Activated naive CD8-positive, alpha-beta T cell treated with anti-CD3 and anti-CD28 coated beads, Interleukin-2, amount 50 U/mL, for 24 hours (primary cell): ENCODE measurements around the gene SAG.
A peak's percentile ranks its signal among the peaks of the same experiment; 100 is the strongest.
"Not testable (repeated sequence)": the region's sequence is repeated elsewhere in the genome, so short reads cannot be mapped to it uniquely, and the experiment has no call there.

ENCODE experiments used
- ATAC-seq: fragments of 150-1000 bp; cut with Tn5 transposase; one replicate; pipeline ENCODE4 v1.10.0; 2021
- DNase-seq: peaks from one replicate; pipeline ENCODE4 v3.0.0; 2021
- H3K27ac Mint-ChIP-seq: one replicate; pipeline ENCODE4 v1.8.0; 2021; ENCODE audit warnings: mild to moderate bottlenecking, mixed read lengths
- H3K27me3 Mint-ChIP-seq: one replicate; pipeline ENCODE4 v1.8.0; 2021; ENCODE audit warnings: mixed read lengths
- H3K36me3 Mint-ChIP-seq: one replicate; pipeline ENCODE4 v1.8.0; 2021; ENCODE audit warnings: low read depth, mixed read lengths
- H3K4me1 Mint-ChIP-seq: one replicate; pipeline ENCODE4 v1.8.0; 2021; ENCODE audit warnings: mixed read lengths
- H3K4me3 Mint-ChIP-seq: one replicate; pipeline ENCODE4 v1.8.0; 2021; ENCODE audit warnings: mild to moderate bottlenecking, moderate library complexity, mixed read lengths
- H3K9me3 Mint-ChIP-seq: one replicate; pipeline ENCODE4 v1.8.0; 2021; ENCODE audit warnings: mixed read lengths

Gene SAG

DNA sequence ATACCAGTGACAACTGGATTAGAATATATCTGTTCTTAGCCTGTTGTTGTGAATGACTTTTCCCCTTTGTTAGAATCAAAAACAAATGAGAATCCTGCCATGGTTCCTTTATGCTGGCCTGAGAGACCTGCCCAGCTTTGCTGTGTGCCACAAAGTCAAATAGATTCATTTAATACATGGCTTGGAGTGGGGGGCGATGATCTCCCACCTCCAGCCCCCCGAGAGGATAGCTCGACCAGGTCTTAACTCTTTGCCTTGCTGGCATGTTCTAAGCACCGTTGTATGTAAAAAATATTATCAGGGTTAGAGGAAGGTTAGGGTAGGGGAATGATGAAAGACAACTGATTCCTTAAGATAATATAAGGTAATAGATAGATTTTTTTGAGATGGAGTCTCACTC, 24.5 kb downstream of the SAG start:
- peaks cover 38% of the 10 kb centered on the region for H3K4me1 Mint-ChIP-seq
- no peak overlapping the region for H3K4me3 Mint-ChIP-seq
- no peak for DNase-seq

GRCh38 chr2:233334915-233335314, 27.3 kb downstream of the SAG start:
- no peak overlapping the region for H3K27ac Mint-ChIP-seq
- no peaks in the 10 kb centered on the region for H3K9me3 Mint-ChIP-seq
- no peak overlapping the region for H3K4me3 Mint-ChIP-seq
- DNase-seq (no peak), ATAC-seq (no peak)
- H3K27me3 Mint-ChIP-seq: no peaks in the 10 kb centered on the region
- H3K36me3 Mint-ChIP-seq: no peaks in the 10 kb centered on the region
- H3K4me1 Mint-ChIP-seq: peaks cover 50% of the 10 kb centered on the region

More for the DNA sequence above, 24.5 kb downstream of the SAG start:
- Mint-ChIP-seq H3K9me3 (no peaks in the 10 kb centered on the region), H3K27me3 (no peaks in the 10 kb centered on the region), H3K27ac (peak overlapping the region; percentile 89), H3K36me3 (no peaks in the 10 kb centered on the region)
- no peak for ATAC-seq

DNA sequence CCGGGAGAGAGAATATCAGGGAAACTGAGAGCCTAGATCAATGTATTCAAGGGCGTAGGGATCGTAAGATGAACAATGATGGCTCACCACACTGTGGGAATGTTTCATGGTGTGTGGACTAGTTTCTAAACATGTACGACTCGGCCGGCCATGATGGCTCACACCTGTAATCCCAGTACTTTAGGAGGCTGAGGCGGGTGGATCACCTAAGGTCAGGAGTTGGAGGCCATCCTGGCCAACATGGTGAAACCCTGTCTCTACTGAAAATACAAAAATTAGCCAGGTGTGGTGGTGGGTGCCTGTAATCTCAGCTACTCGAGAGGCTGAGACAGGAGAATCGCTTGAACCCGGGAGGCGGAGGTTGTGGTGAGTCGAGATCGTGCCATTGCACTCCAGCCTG, 28.5 kb downstream of the SAG start:
- not testable (repeated sequence) for H3K27ac Mint-ChIP-seq, H3K4me3 Mint-ChIP-seq, H3K9me3 Mint-ChIP-seq, H3K36me3 Mint-ChIP-seq, H3K27me3 Mint-ChIP-seq, ATAC-seq, DNase-seq
- H3K4me1 Mint-ChIP-seq: peaks cover 46% of the 10 kb centered on the region

GRCh38 chr2:233336541-233336940, 28.9 kb downstream of the SAG start:
- no peaks in the 10 kb centered on the region for H3K36me3 Mint-ChIP-seq
- ATAC-seq (no peak), DNase-seq (no peak)
- no peaks in the 10 kb centered on the region for H3K27me3 Mint-ChIP-seq
- no peak overlapping the region for H3K27ac Mint-ChIP-seq
- H3K9me3 Mint-ChIP-seq: no peaks in the 10 kb centered on the region
- H3K4me3 Mint-ChIP-seq: no peak overlapping the region
- peaks cover 41% of the 10 kb centered on the region for H3K4me1 Mint-ChIP-seq

- DNase-seq (no peak), ATAC-seq (no peak)
- H3K4me1 Mint-ChIP-seq: peaks cover 32% of the 10 kb centered on the region
- H3K36me3 Mint-ChIP-seq: no peaks in the 10 kb centered on the region
- H3K27me3 Mint-ChIP-seq: no peaks in the 10 kb centered on the region
- no peaks in the 10 kb centered on the region for H3K9me3 Mint-ChIP-seq
- no peak overlapping the region for H3K27ac Mint-ChIP-seq
- H3K4me3 Mint-ChIP-seq: no peak overlapping the region
These were observed 30.4 kb downstream of the SAG start for GRCh38 chr2:233338046-233338445.

GRCh38 chr2:233338812-233339368, 31.3 kb downstream of the SAG start:
- peaks cover 26% of the 10 kb centered on the region for H3K4me1 Mint-ChIP-seq
- DNase-seq (no peak), ATAC-seq (no peak)
- H3K27ac Mint-ChIP-seq: no peak overlapping the region
- H3K4me3 Mint-ChIP-seq: no peak overlapping the region
- H3K9me3 Mint-ChIP-seq: no peaks in the 10 kb centered on the region
- no peaks in the 10 kb centered on the region for H3K36me3 Mint-ChIP-seq
- H3K27me3 Mint-ChIP-seq: no peaks in the 10 kb centered on the region

DNA sequence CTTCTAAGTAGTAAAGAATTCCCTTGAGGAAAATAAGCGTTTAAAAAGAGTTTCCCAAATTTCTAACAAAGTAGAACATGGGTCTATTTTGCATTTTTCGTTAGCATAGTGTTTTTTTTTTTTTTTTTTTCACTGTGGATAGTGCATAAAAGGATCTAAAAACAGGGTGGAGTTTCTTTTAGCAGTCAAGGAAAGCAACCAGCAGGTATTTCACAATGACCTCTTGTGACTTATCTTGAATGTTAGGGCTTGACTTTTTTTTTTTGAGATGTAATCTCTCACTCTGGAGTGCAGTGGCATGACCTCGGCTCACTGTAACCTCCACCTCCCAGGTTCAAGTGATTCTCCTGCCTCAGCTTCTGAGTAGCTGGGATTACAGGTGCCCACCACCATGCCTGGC, 31.8 kb downstream of the SAG start:
- no peaks in the 10 kb centered on the region for H3K27me3 Mint-ChIP-seq
- no peak overlapping the region for H3K27ac Mint-ChIP-seq
- ATAC-seq (no peak), DNase-seq (no peak)
- H3K4me1 Mint-ChIP-seq: peaks cover 23% of the 10 kb centered on the region
- no peaks in the 10 kb centered on the region for H3K36me3 Mint-ChIP-seq
- no peaks in the 10 kb centered on the region for H3K9me3 Mint-ChIP-seq
- H3K4me3 Mint-ChIP-seq: no peak overlapping the region

DNA sequence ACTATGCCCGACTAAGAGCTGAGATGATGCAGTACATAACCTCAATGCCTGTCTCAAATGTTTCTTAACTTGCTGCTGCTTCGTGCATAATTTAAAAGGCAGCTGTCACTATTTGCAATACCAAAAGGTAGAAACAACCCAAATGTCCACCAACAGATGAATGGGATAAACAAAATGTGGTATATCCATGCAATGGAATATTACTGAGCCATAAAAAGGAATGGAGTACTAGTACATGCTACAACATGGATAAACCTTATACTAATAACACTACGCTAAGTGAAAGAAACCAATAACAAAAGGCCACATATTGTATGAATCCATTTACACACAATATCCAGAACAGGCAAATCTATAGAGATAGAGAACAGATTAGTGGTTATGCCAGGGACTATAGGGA, 33.7 kb downstream of the SAG start:
- Mint-ChIP-seq H3K4me1 (peaks cover 13% of the 10 kb centered on the region), H3K27ac (no peak overlapping the region), H3K36me3 (no peaks in the 10 kb centered on the region), H3K4me3 (no peak overlapping the region), H3K27me3 (no peaks in the 10 kb centered on the region), H3K9me3 (no peaks in the 10 kb centered on the region)
- no peak for DNase-seq
- no peak for ATAC-seq

GRCh38 chr2:233342301-233342700, 34.7 kb downstream of the SAG start:
- Mint-ChIP-seq H3K27ac (no peak overlapping the region), H3K27me3 (no peaks in the 10 kb centered on the region), H3K4me1 (peaks cover 13% of the 10 kb centered on the region), H3K9me3 (no peaks in the 10 kb centered on the region), H3K4me3 (no peak overlapping the region), H3K36me3 (no peaks in the 10 kb centered on the region)
- no peak for DNase-seq
- ATAC-seq: no peak

DNA sequence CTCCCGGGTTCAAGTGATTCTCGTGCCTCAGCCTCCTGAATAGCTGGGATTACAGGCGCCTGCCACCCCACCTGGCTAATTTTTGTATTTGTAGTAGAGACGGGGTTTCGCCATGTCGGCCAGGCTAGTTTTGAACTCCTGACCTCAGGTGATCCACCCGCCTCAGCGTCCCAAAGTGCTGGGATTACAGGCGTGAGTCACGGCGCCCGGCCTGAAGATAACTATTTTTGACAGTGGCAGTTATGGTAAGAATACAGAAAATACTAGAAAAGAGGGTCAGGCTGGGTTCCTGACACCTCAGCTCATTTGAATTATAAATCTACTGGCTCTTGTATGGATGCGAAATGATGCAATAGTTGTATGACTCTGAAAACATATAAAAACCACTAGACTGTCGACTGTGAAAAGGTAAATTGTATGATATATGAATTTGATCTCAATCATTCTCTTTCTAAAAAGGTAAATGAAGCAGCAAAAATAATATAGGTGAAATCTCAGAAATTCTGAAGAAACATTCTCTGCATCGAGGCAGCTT, 35.6 kb downstream of the SAG start:
- no peaks in the 10 kb centered on the region for H3K36me3 Mint-ChIP-seq

GRCh38 chr2:233346376-233346775, 38.8 kb downstream of the SAG start:
- Mint-ChIP-seq H3K36me3 (no peaks in the 10 kb centered on the region), H3K27ac (no peak overlapping the region), H3K9me3 (no peaks in the 10 kb centered on the region), H3K4me1 (peaks cover 32% of the 10 kb centered on the region), H3K27me3 (no peaks in the 10 kb centered on the region), H3K4me3 (no peak overlapping the region)
- no peak for DNase-seq
- no peak for ATAC-seq

More for the DNA sequence above, 35.6 kb downstream of the SAG start:
- no peak overlapping the region for H3K4me3 Mint-ChIP-seq
- H3K4me1 Mint-ChIP-seq: peaks cover 12% of the 10 kb centered on the region
- ATAC-seq (no peak), DNase-seq (no peak)
- H3K9me3 Mint-ChIP-seq: no peaks in the 10 kb centered on the region
- no peak overlapping the region for H3K27ac Mint-ChIP-seq
- no peaks in the 10 kb centered on the region for H3K27me3 Mint-ChIP-seq

DNA sequence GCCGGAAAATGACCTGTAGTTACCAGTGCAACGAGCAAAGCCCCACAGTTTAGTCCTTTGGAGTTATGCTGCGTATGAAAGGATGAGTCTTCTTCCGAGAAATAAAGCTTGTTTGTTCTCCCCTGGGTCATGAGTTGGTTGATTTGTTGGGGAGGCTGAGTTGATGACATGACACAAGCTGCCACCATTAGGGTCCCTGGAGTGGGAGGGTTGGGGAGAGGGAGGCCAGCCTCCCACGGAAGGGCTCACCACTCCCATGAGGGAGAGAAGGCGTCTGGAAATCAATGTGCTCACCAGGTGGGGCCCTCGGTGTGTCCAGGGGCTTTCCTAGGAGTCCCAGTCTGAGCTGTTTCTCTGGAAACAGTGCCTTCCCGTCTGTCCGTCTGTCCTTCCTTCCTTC, 39.3 kb downstream of the SAG start:
- no peak for DNase-seq
- Mint-ChIP-seq H3K36me3 (no peaks in the 10 kb centered on the region), H3K4me1 (peaks cover 36% of the 10 kb centered on the region), H3K27me3 (no peaks in the 10 kb centered on the region), H3K4me3 (no peak overlapping the region), H3K27ac (no peak overlapping the region), H3K9me3 (no peaks in the 10 kb centered on the region)
- ATAC-seq: no peak

DNA sequence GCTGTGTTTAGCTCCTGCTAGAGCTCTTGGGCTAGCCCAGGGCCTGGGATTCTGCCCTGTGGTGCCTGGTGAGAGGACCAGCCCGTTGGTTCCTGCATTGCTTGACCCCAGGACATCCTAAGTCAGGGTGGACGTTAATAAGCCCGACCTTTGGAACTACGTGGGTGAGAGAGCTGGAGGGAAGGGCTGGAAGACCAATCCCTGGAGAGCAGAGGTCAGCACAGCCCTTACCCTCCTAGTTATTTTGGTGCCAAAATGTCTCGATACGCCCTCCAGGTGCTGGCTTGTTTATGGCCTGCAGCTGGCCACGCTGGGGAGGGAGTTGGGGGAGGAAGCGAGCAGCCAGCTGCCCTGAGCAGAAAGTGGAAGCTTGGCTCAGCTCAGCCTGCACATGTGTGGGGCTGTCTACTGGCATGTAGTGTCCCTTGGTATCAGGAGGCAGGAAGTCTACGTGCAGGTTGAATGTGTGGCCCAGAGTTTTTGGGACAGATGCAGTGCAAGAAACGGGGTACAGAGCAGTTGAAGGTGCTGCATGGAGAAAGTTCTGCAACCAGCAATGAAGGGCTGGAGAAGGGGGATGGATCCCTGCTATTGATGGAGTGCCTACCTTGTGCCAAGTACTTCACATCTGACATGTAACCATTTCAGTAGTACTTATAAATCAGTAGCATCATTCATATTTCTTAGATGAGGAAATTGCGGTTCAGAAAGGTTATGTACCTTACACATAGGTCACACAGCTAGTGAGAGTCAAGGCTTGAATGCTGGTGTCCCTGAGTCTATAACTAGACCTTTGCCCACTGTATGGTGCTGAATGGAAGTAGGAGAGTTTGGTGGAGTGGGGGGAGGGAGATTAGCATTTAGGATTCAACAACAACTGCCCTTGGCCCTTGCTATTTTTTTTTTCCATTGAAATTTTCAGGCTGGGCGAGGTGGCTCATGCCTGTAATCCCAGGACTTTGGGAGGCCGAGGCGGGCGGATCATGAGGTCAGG, 41.7 kb downstream of the SAG start:
- Mint-ChIP-seq H3K27me3 (no peaks in the 10 kb centered on the region), H3K9me3 (no peaks in the 10 kb centered on the region), H3K36me3 (no peaks in the 10 kb centered on the region), H3K27ac (peak overlapping the region; percentile 74), H3K4me3 (no peak overlapping the region), H3K4me1 (peaks cover 52% of the 10 kb centered on the region)
- no peak for DNase-seq
- no peak for ATAC-seq

GRCh38 chr2:233350708-233351107, 43.1 kb downstream of the SAG start:
- Mint-ChIP-seq H3K9me3 (no peaks in the 10 kb centered on the region), H3K4me3 (peak overlapping the region; percentile 46), H3K36me3 (peaks cover 7% of the 10 kb centered on the region), H3K27me3 (no peaks in the 10 kb centered on the region), H3K27ac (peak overlapping the region; percentile 95), H3K4me1 (peaks cover 58% of the 10 kb centered on the region)
- ATAC-seq (peak; percentile 78), DNase-seq (peak; percentile 41)

DNA sequence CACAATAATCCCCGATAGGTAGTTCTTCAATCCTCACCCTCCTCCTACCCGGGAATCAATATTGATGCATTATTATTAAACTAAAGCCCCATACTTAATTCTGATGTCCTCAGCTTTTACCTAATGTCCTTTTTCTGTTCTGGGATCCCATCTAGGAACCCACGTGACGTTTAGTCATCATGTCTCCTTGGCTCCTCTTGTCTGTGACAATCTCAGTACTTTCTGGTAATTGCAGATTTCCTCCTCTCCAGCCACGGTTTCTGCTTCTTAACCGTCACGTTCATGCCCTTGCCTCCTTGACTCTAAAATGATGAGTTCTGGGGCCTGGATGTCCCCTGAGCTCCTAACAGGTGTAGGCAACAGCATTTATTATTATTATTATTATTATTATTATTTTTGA, 43.8 kb downstream of the SAG start:
- Mint-ChIP-seq H3K27ac (no peak overlapping the region), H3K4me3 (no peak overlapping the region), H3K4me1 (peaks cover 65% of the 10 kb centered on the region), H3K36me3 (peaks cover 13% of the 10 kb centered on the region), H3K9me3 (no peaks in the 10 kb centered on the region), H3K27me3 (no peaks in the 10 kb centered on the region)
- ATAC-seq (no peak), DNase-seq (no peak)
